HepG2 (cell line): ENCODE measurements around the gene LDB2.

Experiments used
- ESRRA ChIP-seq: sonication (generic); formaldehyde crosslinking; IDR thresholded peaks from 2 replicates; pipeline ENCODE4 v1.5.1; 2020; ENCODE audit warnings: mild to moderate bottlenecking, low read depth, missing genetic modification reagents
- EZH2 ChIP-seq: conservative IDR thresholded peaks from 2 replicates; pipeline ENCODE4 v1.6.1; 2012; ENCODE audit warnings: mild to moderate bottlenecking, low read depth, low read length, moderate library complexity
- HOXA9 ChIP-seq: sonication (generic); formaldehyde crosslinking; IDR thresholded peaks from 2 replicates; pipeline ENCODE4 v1.8.1; 2022; ENCODE audit warnings: missing genetic modification reagents, mild to moderate bottlenecking, moderate library complexity, borderline replicate concordance
- IKZF4 ChIP-seq: sonication (generic); formaldehyde crosslinking; IDR thresholded peaks from 2 replicates; pipeline ENCODE4 v1.5.1; 2020; ENCODE audit warnings: borderline replicate concordance, mild to moderate bottlenecking, low read depth, missing genetic modification reagents; ENCODE audit errors: not compliant biosample characterization
- NONO ChIP-seq, 2 experiments: fragments of 450-650 bp in 1 of 2; sonication (generic) in 1 of 2; formaldehyde crosslinking in 1 of 2; IDR thresholded peaks in 1 of 2; conservative IDR thresholded peaks in 1 of 2; 2 replicates each; pipeline versions ENCODE4 v1.6.1 to v1.8.0; 2017 to 2022; ENCODE audit warnings: mild to moderate bottlenecking in 1 of 2, missing genetic modification reagents in 1 of 2, moderate library complexity in 1 of 2
- PCBP1 ChIP-seq: fragments of 200-400 bp; formaldehyde crosslinking; IDR thresholded peaks from 2 replicates; pipeline ENCODE4 v1.6.1; 2017; ENCODE audit warnings: mild to moderate bottlenecking, low read depth, low read length, borderline replicate concordance
- POLR2A ChIP-seq, 2 experiments: IDR thresholded peaks; 2 replicates each; pipeline ENCODE4 v1.6.1; 2011; ENCODE audit warnings: low read depth in 2 of 2, low read length in 2 of 2, mild to moderate bottlenecking in 1 of 2, moderate library complexity in 1 of 2; ENCODE audit not compliant: insufficient read depth in 1 of 2
- POLR2G ChIP-seq: fragments of 200-400 bp; formaldehyde crosslinking; IDR thresholded peaks from 2 replicates; pipeline ENCODE4 v1.6.1; 2018; ENCODE audit warnings: mild to moderate bottlenecking, low read depth, low read length, moderate library complexity
- SMAD3 ChIP-seq: sonication (generic); formaldehyde crosslinking; IDR thresholded peaks from 2 replicates; pipeline ENCODE4 v1.4.0; 2020; ENCODE audit warnings: missing genetic modification reagents
- YEATS2 ChIP-seq: sonication (generic); formaldehyde crosslinking; IDR thresholded peaks from 2 replicates; pipeline ENCODE4 v1.4.0; 2020; ENCODE audit warnings: missing genetic modification reagents, borderline replicate concordance
- ZBTB42 ChIP-seq: sonication (generic); formaldehyde crosslinking; IDR thresholded peaks from 2 replicates; pipeline ENCODE4 v1.5.0; 2020; ENCODE audit warnings: mild to moderate bottlenecking, missing genetic modification reagents
- TF ChIP-seq, protein P1 (sequence below): sonication (generic); formaldehyde crosslinking; IDR thresholded peaks from 2 replicates; pipeline ENCODE4 v1.5.0; 2020; ENCODE audit warnings: mild to moderate bottlenecking, missing genetic modification reagents, moderate library complexity
- TF ChIP-seq, protein P2 (sequence below): sonication (generic); formaldehyde crosslinking; IDR thresholded peaks from 2 replicates; pipeline ENCODE4 v1.4.0; 2020; ENCODE audit warnings: missing genetic modification reagents, borderline replicate concordance

DNA sequence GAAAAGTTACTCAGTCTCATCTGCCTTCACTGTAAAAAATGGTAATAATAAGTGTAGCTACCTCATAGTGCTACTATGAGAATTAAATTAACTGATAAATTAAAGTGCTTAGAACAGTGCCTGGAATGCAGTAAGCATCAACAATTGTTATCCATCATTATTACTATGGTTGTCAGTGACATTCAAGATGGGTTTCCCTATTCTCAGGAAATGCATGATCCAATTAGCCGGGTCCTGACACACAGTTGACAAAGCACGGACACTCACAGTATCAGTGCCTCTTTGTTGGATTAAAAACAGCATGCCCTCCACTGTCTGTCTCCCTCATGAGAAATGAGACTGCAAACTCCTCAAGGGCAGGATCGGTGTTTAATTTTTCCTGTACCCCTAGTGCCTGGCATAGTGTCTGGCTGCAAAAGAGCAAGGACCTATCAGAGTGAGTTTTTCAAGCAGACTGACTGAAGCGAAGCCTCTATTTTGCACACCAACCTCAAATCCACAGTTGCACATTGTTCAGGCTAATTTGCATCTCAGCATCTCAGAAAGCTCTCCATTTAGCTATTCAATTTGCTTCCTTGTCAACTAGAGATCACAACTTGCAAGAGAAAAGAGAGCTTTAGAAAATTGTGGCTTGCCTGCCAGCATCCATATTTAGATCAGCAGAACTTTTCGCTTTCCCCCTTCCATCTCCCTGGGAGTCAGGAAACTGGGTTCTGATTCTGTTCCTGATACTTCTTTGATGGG lies 122.9 kb downstream of the LDB2 start:
- TF ChIP-seq, protein P1, sequence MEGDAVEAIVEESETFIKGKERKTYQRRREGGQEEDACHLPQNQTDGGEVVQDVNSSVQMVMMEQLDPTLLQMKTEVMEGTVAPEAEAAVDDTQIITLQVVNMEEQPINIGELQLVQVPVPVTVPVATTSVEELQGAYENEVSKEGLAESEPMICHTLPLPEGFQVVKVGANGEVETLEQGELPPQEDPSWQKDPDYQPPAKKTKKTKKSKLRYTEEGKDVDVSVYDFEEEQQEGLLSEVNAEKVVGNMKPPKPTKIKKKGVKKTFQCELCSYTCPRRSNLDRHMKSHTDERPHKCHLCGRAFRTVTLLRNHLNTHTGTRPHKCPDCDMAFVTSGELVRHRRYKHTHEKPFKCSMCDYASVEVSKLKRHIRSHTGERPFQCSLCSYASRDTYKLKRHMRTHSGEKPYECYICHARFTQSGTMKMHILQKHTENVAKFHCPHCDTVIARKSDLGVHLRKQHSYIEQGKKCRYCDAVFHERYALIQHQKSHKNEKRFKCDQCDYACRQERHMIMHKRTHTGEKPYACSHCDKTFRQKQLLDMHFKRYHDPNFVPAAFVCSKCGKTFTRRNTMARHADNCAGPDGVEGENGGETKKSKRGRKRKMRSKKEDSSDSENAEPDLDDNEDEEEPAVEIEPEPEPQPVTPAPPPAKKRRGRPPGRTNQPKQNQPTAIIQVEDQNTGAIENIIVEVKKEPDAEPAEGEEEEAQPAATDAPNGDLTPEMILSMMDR (CRISPR knock-in tag), result no peak
- TF ChIP-seq ESRRA (no peak), YEATS2 (CRISPR knock-in tag) (no peak), EZH2 (no peak), NONO (IDR thresholded peaks at IDR 0.05) (no peak), NONO (CRISPR knock-in tag; conservative IDR thresholded peaks at IDR 0.05) (no peak), POLR2G (no peak), ZBTB42 (CRISPR knock-in tag) (no peak), POLR2A (IDR thresholded peaks at IDR 0.05; ENCODE audit: insufficient read depth in 1 of 2, low read depth in 2 of 2, low read length in 2 of 2) (no peak), IKZF4 (CRISPR knock-in tag) (no peak), PCBP1 (no peak), HOXA9 (no peak), SMAD3 (CRISPR knock-in tag) (no peak)
- TF ChIP-seq, protein P2, sequence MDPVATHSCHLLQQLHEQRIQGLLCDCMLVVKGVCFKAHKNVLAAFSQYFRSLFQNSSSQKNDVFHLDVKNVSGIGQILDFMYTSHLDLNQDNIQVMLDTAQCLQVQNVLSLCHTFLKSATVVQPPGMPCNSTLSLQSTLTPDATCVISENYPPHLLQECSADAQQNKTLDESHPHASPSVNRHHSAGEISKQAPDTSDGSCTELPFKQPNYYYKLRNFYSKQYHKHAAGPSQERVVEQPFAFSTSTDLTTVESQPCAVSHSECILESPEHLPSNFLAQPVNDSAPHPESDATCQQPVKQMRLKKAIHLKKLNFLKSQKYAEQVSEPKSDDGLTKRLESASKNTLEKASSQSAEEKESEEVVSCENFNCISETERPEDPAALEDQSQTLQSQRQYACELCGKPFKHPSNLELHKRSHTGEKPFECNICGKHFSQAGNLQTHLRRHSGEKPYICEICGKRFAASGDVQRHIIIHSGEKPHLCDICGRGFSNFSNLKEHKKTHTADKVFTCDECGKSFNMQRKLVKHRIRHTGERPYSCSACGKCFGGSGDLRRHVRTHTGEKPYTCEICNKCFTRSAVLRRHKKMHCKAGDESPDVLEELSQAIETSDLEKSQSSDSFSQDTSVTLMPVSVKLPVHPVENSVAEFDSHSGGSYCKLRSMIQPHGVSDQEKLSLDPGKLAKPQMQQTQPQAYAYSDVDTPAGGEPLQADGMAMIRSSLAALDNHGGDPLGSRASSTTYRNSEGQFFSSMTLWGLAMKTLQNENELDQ (CRISPR knock-in tag), result no peak
